Left ventricle myocardium inferior (tissue), 1 donor: ENCODE results near the gene P2RY6. TPM values are rescaled to one million over a fixed set of nuclear protein-coding genes. Genes with fewer than 3 reads are reported as not detected.
A peak's percentile ranks its signal among the peaks of the same experiment; 100 is the strongest.

ENCODE experiments used
- DNase-seq: peaks from one replicate; pipeline ENCODE4 v3.0.0-alpha.2; 2020
- H3K27ac ChIP-seq: fragments of 200-600 bp; replicated peaks from 2 replicates; pipeline ENCODE4 v1.8.0; 2021
- H3K27me3 ChIP-seq: fragments of 200-600 bp; 2 replicates; pipeline ENCODE4 v1.8.0; 2021; ENCODE audit warnings: low read depth
- H3K36me3 ChIP-seq: fragments of 200-600 bp; 2 replicates; pipeline ENCODE4 v1.8.0; 2021
- H3K4me1 ChIP-seq: fragments of 200-600 bp; 2 replicates; pipeline ENCODE4 v1.8.0; 2021
- H3K4me3 ChIP-seq: fragments of 200-600 bp; 2 replicates; pipeline ENCODE4 v1.8.0; 2021; ENCODE audit warnings: mild to moderate bottlenecking, moderate library complexity
- H3K9me3 ChIP-seq: fragments of 200-600 bp; replicated peaks from 2 replicates; pipeline ENCODE4 v1.8.0; 2021
- CTCF ChIP-seq: fragments of 200-600 bp; IDR thresholded peaks from 2 replicates; pipeline ENCODE4 v1.8.0; 2021; ENCODE audit warnings: antibody characterized with exemption, mild to moderate bottlenecking, borderline replicate concordance
- intact Hi-C: fragments of 100-400 bp; cut with micrococcal nuclease; formaldehyde crosslinking; loops from one replicate; pipeline ENCODE4 v1.11.0; 2022
- total RNA-seq: library from RNA; stranded (reverse); fragmentation: NEBNext Ultra II Directional; extraction: Animal tissue kit (Norgen Biotek cat#: 25700); gene quantifications from one replicate; pipeline ENCODE4 v1.2.1, GENCODE V29; 2021
- donor health status: DM: no; HTN: yes; CAD: no; lungs with severe emphysema.

Gene P2RY6
- total RNA-seq, 1 donor from 2014 or later = 2.2 TPM

GRCh38 chr11:73343076-73343873 is 71.1 kb downstream of the P2RY6 start:
- Histone ChIP-seq H3K36me3 (peaks cover 15% of the 10 kb centered on the region), H3K27ac (peak overlapping the region; percentile 54), H3K27me3 (no peaks in the 10 kb centered on the region), H3K4me1 (peaks cover 67% of the 10 kb centered on the region), H3K9me3 (no peaks in the 10 kb centered on the region), H3K4me3 (peak overlapping the region; percentile 57)
- intact Hi-C loops = no loop called here
- no peak for TF ChIP-seq CTCF
- no peak for DNase-seq

GRCh38 chr11:73344191-73344607 is 72.1 kb downstream of the P2RY6 start:
- no peak for TF ChIP-seq CTCF
- Histone ChIP-seq H3K9me3 (no peaks in the 10 kb centered on the region), H3K36me3 (peaks cover 16% of the 10 kb centered on the region), H3K27me3 (no peaks in the 10 kb centered on the region), H3K4me1 (peaks cover 61% of the 10 kb centered on the region), H3K4me3 (peak overlapping the region; percentile 25), H3K27ac (peak overlapping the region; percentile 54)
- intact Hi-C loops = no loop called here
- peak; percentile 52 for DNase-seq

GRCh38 chr11:73345481-73346160 is 73.5 kb downstream of the P2RY6 start:
- Histone ChIP-seq H3K4me3 (no peak overlapping the region), H3K9me3 (no peaks in the 10 kb centered on the region), H3K27ac (peak overlapping the region; percentile 54), H3K4me1 (peaks cover 64% of the 10 kb centered on the region), H3K36me3 (peaks cover 20% of the 10 kb centered on the region), H3K27me3 (no peaks in the 10 kb centered on the region)
- DNase-seq = no peak
- no peak for TF ChIP-seq CTCF
- intact Hi-C loops = no loop called here

- Histone ChIP-seq H3K27me3 (no peaks in the 10 kb centered on the region), H3K4me1 (peaks cover 64% of the 10 kb centered on the region), H3K27ac (no peak overlapping the region), H3K36me3 (peaks cover 20% of the 10 kb centered on the region), H3K9me3 (no peaks in the 10 kb centered on the region), H3K4me3 (no peak overlapping the region)
- TF ChIP-seq CTCF = no peak
- no peak for DNase-seq
- intact Hi-C loops = no loop called here
Measured at GRCh38 chr11:73346186-73346935, 74.2 kb downstream of the P2RY6 start.

GRCh38 chr11:73347067-73347466 is 74.9 kb downstream of the P2RY6 start:
- Histone ChIP-seq H3K36me3 (peaks cover 20% of the 10 kb centered on the region), H3K27ac (no peak overlapping the region), H3K27me3 (no peaks in the 10 kb centered on the region), H3K4me3 (no peak overlapping the region), H3K4me1 (peaks cover 60% of the 10 kb centered on the region), H3K9me3 (no peaks in the 10 kb centered on the region)
- DNase-seq = no peak
- intact Hi-C loops = no loop called here
- TF ChIP-seq CTCF = no peak
